Neural progenitor cell (in vitro differentiated cells): ENCODE measurements around the gene KLLN. TPM values are rescaled to one million over a fixed set of nuclear protein-coding genes. Genes with fewer than 3 reads are reported as not detected.

Experiments
- DNase-seq: peaks from one replicate; pipeline ENCODE4 v3.0.0-alpha.2; 2016; ENCODE audit warnings: low spot score
- H2AFZ ChIP-seq: fragments of 200-600 bp; sonication (generic); replicated peaks from 2 replicates; pipeline ENCODE4 v1.6.1; 2016; ENCODE audit warnings: antibody characterized with exemption
- H3F3A ChIP-seq: fragments of 200-600 bp; sonication (generic); 2 replicates; pipeline ENCODE4 v1.6.1; 2016; ENCODE audit warnings: antibody characterized with exemption, low read depth
- H3K27ac ChIP-seq: fragments of 200-600 bp; sonication (generic); 2 replicates; pipeline ENCODE4 v1.5.1; 2016; ENCODE audit warnings: mild to moderate bottlenecking
- H3K27me3 ChIP-seq: fragments of 200-600 bp; sonication (generic); 2 replicates; pipeline ENCODE4 v1.6.1; 2016; ENCODE audit warnings: mild to moderate bottlenecking, moderate library complexity
- H3K36me3 ChIP-seq: fragments of 200-600 bp; sonication (generic); 2 replicates; pipeline ENCODE4 v1.5.1; 2016
- H3K4me1 ChIP-seq: fragments of 200-600 bp; sonication (generic); 2 replicates; pipeline ENCODE4 v1.6.1; 2016; ENCODE audit warnings: mixed run types
- H3K4me2 ChIP-seq: fragments of 200-600 bp; sonication (generic); 2 replicates; pipeline ENCODE4 v1.6.1; 2016
- H3K4me3 ChIP-seq: fragments of 200-600 bp; sonication (generic); 2 replicates; pipeline ENCODE4 v1.5.1; 2016
- H3K79me2 ChIP-seq: fragments of 200-600 bp; sonication (generic); 2 replicates; pipeline ENCODE4 v1.6.1; 2016; ENCODE audit warnings: low read depth
- H3K9ac ChIP-seq: fragments of 200-600 bp; sonication (generic); 2 replicates; pipeline ENCODE4 v1.6.1; 2016
- H3K9me3 ChIP-seq: fragments of 200-600 bp; sonication (generic); 2 replicates; pipeline ENCODE4 v1.5.1; 2016; ENCODE audit warnings: low read depth
- H4K20me1 ChIP-seq: fragments of 200-600 bp; sonication (generic); 2 replicates; pipeline ENCODE4 v1.6.1; 2016; ENCODE audit warnings: low read depth
- H3K27ac Mint-ChIP-seq: 3 replicates; pipeline ENCODE4 v1.8.0; 2021; ENCODE audit warnings: mixed read lengths
- H3K27me3 Mint-ChIP-seq: 2 replicates; pipeline ENCODE4 v1.8.0; 2022; ENCODE audit warnings: low read depth, mild to moderate bottlenecking, inconsistent platforms, moderate library complexity, mixed read lengths; ENCODE audit not compliant: insufficient read depth
- H3K36me3 Mint-ChIP-seq: 3 replicates; pipeline ENCODE4 v1.8.0; 2021; ENCODE audit warnings: mixed read lengths
- H3K4me1 Mint-ChIP-seq: 3 replicates; pipeline ENCODE4 v1.8.0; 2021; ENCODE audit warnings: mixed read lengths
- H3K4me3 Mint-ChIP-seq: 3 replicates; pipeline ENCODE4 v1.8.0; 2021; ENCODE audit warnings: mild to moderate bottlenecking, moderate library complexity, mixed read lengths
- H3K9me3 Mint-ChIP-seq: 3 replicates; pipeline ENCODE4 v1.8.0; 2020; ENCODE audit warnings: mixed read lengths
- CTCF ChIP-seq: fragments of 200-600 bp; sonication (generic); IDR thresholded peaks from 2 replicates; pipeline ENCODE4 v1.5.1; 2017; ENCODE audit warnings: antibody characterized with exemption, mild to moderate bottlenecking
- EZH2 ChIP-seq: fragments of 200-600 bp; sonication (generic); IDR thresholded peaks from 2 replicates; pipeline ENCODE4 v1.6.1; 2017; ENCODE audit warnings: antibody characterized with exemption, mild to moderate bottlenecking, moderate library complexity
- EZH2phosphoT487 ChIP-seq: fragments of 200-600 bp; sonication (generic); IDR thresholded peaks from 2 replicates; pipeline ENCODE4 v1.6.1; 2017; ENCODE audit warnings: antibody characterized with exemption
- total RNA-seq: library from RNA; depleted of rRNA; stranded (reverse); fragments of >200 nt; gene quantifications from 2 replicates; pipeline ENCODE4 v1.2.3, GENCODE V29; 2015; ENCODE audit warnings: low replicate concordance

KLLN gene
- total RNA-seq, 1 donor from 2014 or later: 1.5 TPM

GRCh38 chr10:87878664-87879459, 15.5 kb upstream of the KLLN start:
- H2AFZ ChIP-seq: no peak overlapping the region
- Mint-ChIP-seq H3K36me3 (peaks cover 31% of the 10 kb centered on the region), H3K4me1 (no peaks in the 10 kb centered on the region), H3K27me3 (no peaks in the 10 kb centered on the region), H3K4me3 (no peak overlapping the region), H3K27ac (no peak overlapping the region), H3K9me3 (peaks cover 6% of the 10 kb centered on the region)
- no peak overlapping the region for H3K9ac ChIP-seq
- no peaks in the 10 kb centered on the region for H3K27me3 ChIP-seq
- no peaks in the 10 kb centered on the region for H3K9me3 ChIP-seq
- peaks cover 2% of the 10 kb centered on the region for H4K20me1 ChIP-seq
- TF ChIP-seq EZH2 (no peak), CTCF (no peak), EZH2phosphoT487 (no peak)
- no peak overlapping the region for H3K27ac ChIP-seq
- DNase-seq: no peak
- no peaks in the 10 kb centered on the region for H3K4me1 ChIP-seq
- peaks cover 97% of the 10 kb centered on the region for H3K79me2 ChIP-seq
- peaks cover 17% of the 10 kb centered on the region for H3K36me3 ChIP-seq
- H3F3A ChIP-seq: no peaks in the 10 kb centered on the region
- H3K4me2 ChIP-seq: no peak overlapping the region
- no peak overlapping the region for H3K4me3 ChIP-seq

- no peaks in the 10 kb centered on the region for H3F3A ChIP-seq
- peaks cover 15% of the 10 kb centered on the region for H4K20me1 ChIP-seq
- no peaks in the 10 kb centered on the region for H3K4me1 ChIP-seq
- H3K9me3 Mint-ChIP-seq: no peaks in the 10 kb centered on the region
- no peak overlapping the region for H3K9ac ChIP-seq
- H3K4me1 Mint-ChIP-seq: peaks cover 2% of the 10 kb centered on the region
- peaks cover 19% of the 10 kb centered on the region for H3K36me3 Mint-ChIP-seq
- DNase-seq: no peak
- H3K27me3 Mint-ChIP-seq: no peaks in the 10 kb centered on the region
- TF ChIP-seq EZH2phosphoT487 (no peak), CTCF (no peak), EZH2 (no peak)
- H3K27ac Mint-ChIP-seq: no peak overlapping the region
- H3K9me3 ChIP-seq: no peaks in the 10 kb centered on the region
- no peak overlapping the region for H3K27ac ChIP-seq
- H3K4me3 ChIP-seq: no peak overlapping the region
- H3K4me2 ChIP-seq: no peak overlapping the region
- no peaks in the 10 kb centered on the region for H3K27me3 ChIP-seq
- H3K79me2 ChIP-seq: peaks cover 100% of the 10 kb centered on the region
- peaks cover 17% of the 10 kb centered on the region for H3K36me3 ChIP-seq
- no peak overlapping the region for H3K4me3 Mint-ChIP-seq
- H2AFZ ChIP-seq: no peak overlapping the region
Observed at GRCh38 chr10:87875929-87876571, 12.7 kb upstream of the KLLN start.

GRCh38 chr10:87873656-87874055, 10.3 kb upstream of the KLLN start:
- Histone ChIP-seq H2AFZ (no peak overlapping the region), H3K27me3 (no peaks in the 10 kb centered on the region), H3K36me3 (no peaks in the 10 kb centered on the region), H3K4me3 (no peak overlapping the region), H3K9me3 (no peaks in the 10 kb centered on the region), H3K9ac (no peak overlapping the region), H4K20me1 (peaks cover 29% of the 10 kb centered on the region), H3K79me2 (peaks cover 100% of the 10 kb centered on the region), H3K27ac (no peak overlapping the region), H3K4me2 (no peak overlapping the region), H3F3A (no peaks in the 10 kb centered on the region), H3K4me1 (peaks cover 2% of the 10 kb centered on the region)
- Mint-ChIP-seq H3K9me3 (no peaks in the 10 kb centered on the region), H3K36me3 (peaks cover 9% of the 10 kb centered on the region), H3K27ac (no peak overlapping the region), H3K4me1 (peaks cover 7% of the 10 kb centered on the region), H3K4me3 (no peak overlapping the region), H3K27me3 (no peaks in the 10 kb centered on the region)
- TF ChIP-seq EZH2phosphoT487 (no peak), CTCF (no peak), EZH2 (no peak)
- no peak for DNase-seq
